IMR-90 (cell line): ENCODE data around the gene CYP26A1. TPM values are rescaled to one million over a fixed set of nuclear protein-coding genes. Genes with fewer than 3 reads are reported as not detected.

Experiments
- ATAC-seq: fragments of 200-7000 bp; cut with Tn5 transposase; 2 replicates; pipeline ENCODE4 v1.9.1; 2020; ENCODE audit warnings: low read depth, mild to moderate bottlenecking, moderate library complexity
- BruUV-seq: library from RNA; stranded (reverse); fragments of 400-500 nt; replicated peaks from 2 replicates; lab custom pipeline; 2021; lab: Mats Ljungman, UMichigan
- CTCF ChIA-PET: fragments of 300-600 bp; formaldehyde crosslinking; extraction: SDS; loops from one replicate; lab custom pipeline; 2021; ENCODE audit warnings: antibody characterized with exemption; lab: Yijun Ruan, JAX
- POLR2A ChIA-PET: fragments of 300-600 bp; sonication (Branson Sonifier 250); formaldehyde crosslinking; loops from one replicate; lab custom pipeline; 2022; ENCODE audit warnings: antibody characterized with exemption; ENCODE audit not compliant: unreplicated experiment; lab: Charles Lee
- DNase-seq: peaks from one replicate; pipeline ENCODE4 v3.0.0; 2013
- H2AFZ ChIP-seq: replicated peaks from 2 replicates; pipeline ENCODE3; 2013; ENCODE audit warnings: low read length, mild to moderate bottlenecking; ENCODE audit not compliant: poor library complexity
- H2AK5ac ChIP-seq: 2 replicates; pipeline ENCODE4 v1.6.1; 2013; ENCODE audit warnings: low read depth, low read length, inconsistent platforms
- H2AK9ac ChIP-seq: replicated peaks from 2 replicates; pipeline ENCODE3; 2013; ENCODE audit warnings: mild to moderate bottlenecking, low read depth, low read length, moderate library complexity; ENCODE audit not compliant: poor library complexity
- H2BK120ac ChIP-seq: 2 replicates; pipeline ENCODE4 v1.6.1; 2013; ENCODE audit warnings: low read depth, low read length, inconsistent platforms
- H2BK15ac ChIP-seq: 3 replicates; pipeline ENCODE4 v1.6.1; 2013; ENCODE audit warnings: low read depth, low read length, inconsistent platforms
- H2BK20ac ChIP-seq: 2 replicates; pipeline ENCODE4 v1.6.1; 2013; ENCODE audit warnings: low read depth, mild to moderate bottlenecking, inconsistent platforms, low read length, moderate library complexity
- H2BK5ac ChIP-seq: 2 replicates; pipeline ENCODE4 v1.6.1; 2013; ENCODE audit warnings: mild to moderate bottlenecking, low read depth, low read length, inconsistent platforms; ENCODE audit not compliant: poor library complexity, severe bottlenecking
- H3K14ac ChIP-seq: replicated peaks from 2 replicates; pipeline ENCODE4 v1.6.1; 2013; ENCODE audit warnings: low read depth, low read length, inconsistent platforms
- H3K18ac ChIP-seq: 2 replicates; pipeline ENCODE4 v1.6.1; 2013; ENCODE audit warnings: low read depth, low read length, control low read depth
- H3K23ac ChIP-seq: 2 replicates; pipeline ENCODE4 v1.6.1; 2013; ENCODE audit warnings: low read depth, low read length, inconsistent platforms
- H3K27ac ChIP-seq: 2 replicates; pipeline ENCODE4 v1.5.1; 2013; ENCODE audit warnings: mild to moderate bottlenecking, control low read depth, low read length; ENCODE audit not compliant: insufficient read depth
- H3K27me3 ChIP-seq: 2 replicates; pipeline ENCODE4 v1.6.1; 2013; ENCODE audit warnings: low read length; ENCODE audit not compliant: control insufficient read depth, insufficient read depth
- H3K36me3 ChIP-seq: 2 replicates; pipeline ENCODE4 v1.6.1; 2013; ENCODE audit warnings: low read length, mixed read lengths; ENCODE audit not compliant: control insufficient read depth, insufficient read depth
- H3K4ac ChIP-seq: 2 replicates; pipeline ENCODE4 v1.6.1; 2013; ENCODE audit warnings: low read depth, low read length, inconsistent platforms
- H3K4me1 ChIP-seq: 2 replicates; pipeline ENCODE4 v1.6.1; 2013; ENCODE audit warnings: low read length, mixed read lengths; ENCODE audit not compliant: control insufficient read depth, insufficient read depth
- H3K4me2 ChIP-seq: 2 replicates; pipeline ENCODE4 v1.6.1; 2013; ENCODE audit warnings: low read depth, mild to moderate bottlenecking, control low read depth, low read length, moderate library complexity
- H3K4me3 ChIP-seq: 2 replicates; pipeline ENCODE4 v1.5.1; 2013; ENCODE audit warnings: low read depth, mild to moderate bottlenecking, control low read depth, low read length, moderate library complexity; ENCODE audit not compliant: insufficient read depth
- H3K56ac ChIP-seq: 2 replicates; pipeline ENCODE4 v1.6.1; 2013; ENCODE audit warnings: low read length, inconsistent platforms; ENCODE audit not compliant: insufficient read depth; ENCODE audit errors: extremely low read depth
- H3K79me1 ChIP-seq, 2 experiments: 2 replicates each; pipeline ENCODE4 v1.6.1; 2013; ENCODE audit warnings: low read length in 2 of 2, inconsistent platforms in 1 of 2, low read depth in 1 of 2
- H3K9ac ChIP-seq: 2 replicates; pipeline ENCODE4 v1.6.1; 2013; ENCODE audit warnings: low read depth, low read length, control low read depth
- H3K9me1 ChIP-seq: 2 replicates; pipeline ENCODE4 v1.6.1; 2013; ENCODE audit warnings: low read length, inconsistent platforms; ENCODE audit not compliant: insufficient read depth
- H3K9me3 ChIP-seq: 2 replicates; pipeline ENCODE4 v1.6.1; 2013; ENCODE audit warnings: low read length; ENCODE audit not compliant: control insufficient read depth, insufficient read depth
- H4K20me1 ChIP-seq: 2 replicates; pipeline ENCODE4 v1.6.1; 2013; ENCODE audit warnings: low read length, inconsistent platforms; ENCODE audit not compliant: insufficient read depth
- H4K5ac ChIP-seq: 2 replicates; pipeline ENCODE4 v1.6.1; 2013; ENCODE audit warnings: mild to moderate bottlenecking, low read depth, low read length, control low read depth
- H4K8ac ChIP-seq, 2 experiments: 2 replicates each; pipeline ENCODE4 v1.6.1; 2013; ENCODE audit warnings: low read depth in 2 of 2, low read length in 2 of 2, control low read depth in 1 of 2, inconsistent platforms in 1 of 2
- H4K91ac ChIP-seq: 2 replicates; pipeline ENCODE4 v1.6.1; 2013; ENCODE audit warnings: low read depth, low read length, inconsistent platforms; ENCODE audit not compliant: insufficient read depth
- BHLHE40 ChIP-seq: fragments of 150-350 bp; IDR thresholded peaks from 2 replicates; pipeline ENCODE4 v1.6.1; 2016; ENCODE audit warnings: mild to moderate bottlenecking, low read depth, low read length
- CEBPB ChIP-seq: IDR thresholded peaks from 2 replicates; pipeline ENCODE4 v1.6.1; 2012; ENCODE audit warnings: low read depth, low read length, improper control_type of control experiment
- CHD1 ChIP-seq: IDR thresholded peaks from 2 replicates; pipeline ENCODE4 v1.6.1; 2012; ENCODE audit warnings: low read depth, low read length, improper control_type of control experiment
- CTCF ChIP-seq: conservative IDR thresholded peaks from 2 replicates; pipeline ENCODE4 v1.5.1; 2012; ENCODE audit warnings: mild to moderate bottlenecking, low read depth, low read length, improper control_type of control experiment
- FOS ChIP-seq: fragments of 150-350 bp; IDR thresholded peaks from 2 replicates; pipeline ENCODE4 v1.6.1; 2016; ENCODE audit warnings: low read depth, low read length
- MAFK ChIP-seq: IDR thresholded peaks from 2 replicates; pipeline ENCODE4 v1.6.1; 2012; ENCODE audit warnings: low read depth, low read length, improper control_type of control experiment
- MAZ ChIP-seq: IDR thresholded peaks from 2 replicates; pipeline ENCODE4 v1.6.1; 2012; ENCODE audit warnings: low read depth, mild to moderate bottlenecking, low read length, improper control_type of control experiment, moderate library complexity, borderline replicate concordance
- RFX5 ChIP-seq: IDR thresholded peaks from 2 replicates; pipeline ENCODE4 v1.8.0; 2012; ENCODE audit warnings: low read depth, mild to moderate bottlenecking, low read length, moderate library complexity
- SMC3 ChIP-seq: fragments of 150-350 bp; IDR thresholded peaks from 2 replicates; pipeline ENCODE4 v1.6.1; 2016; ENCODE audit warnings: low read depth, mild to moderate bottlenecking, antibody characterized with exemption, low read length, moderate library complexity
- WGBS, 2 experiments: methylation state at CpG; one replicate each; pipeline versions ENCODE4 v1.1.5 to v1.1.7; 2013; ENCODE audit warnings: missing lambda C conversion rate in 2 of 2; ENCODE audit not compliant: insufficient read length in 1 of 2; ENCODE audit errors: extremely low coverage in 2 of 2; 5-methylcytosine and 5-hydroxymethylcytosine counted together
- dilution Hi-C: fragments of 300-500 bp; cut with HindIII; formaldehyde crosslinking; loops from one replicate; pipeline ENCODE4 v1.14.3; 2018; ENCODE audit warnings: low sequenced_read_pairs; ENCODE audit not compliant: unreplicated experiment
- in situ Hi-C: fragments of 300-500 bp; cut with MboI; formaldehyde crosslinking; loops from 3 replicates; pipeline ENCODE4 v1.14.3; 2019; ENCODE audit warnings: low sequenced_read_pairs, inconsistent platforms, mixed read lengths
- intact Hi-C: fragments of 100-400 bp; cut with micrococcal nuclease; formaldehyde crosslinking; loops from 2 replicates; pipeline ENCODE4 v1.10.0; 2022
- polyA plus RNA-seq, 3 experiments: library from polyadenylated mRNA; depleted of rRNA; stranded (reverse); fragments of >200 nt; gene quantifications; 2 replicates each; pipeline ENCODE4 v1.2.3, GENCODE V29; 2012; ENCODE audit warnings: low replicate concordance in 1 of 3
- total RNA-seq: library from RNA; depleted of rRNA; stranded (reverse); fragments of >200 nt; gene quantifications from 2 replicates; pipeline ENCODE4 v1.2.3, GENCODE V29; 2012

The CYP26A1 gene
- total and polyA plus RNA-seq, 2 of the 4 experiments (the other 2 are of a cell fraction): 0.15 TPM; not detected in 1

GRCh38 chr10:93067443-93068365 is 6.0 kb upstream of the CYP26A1 start:
- WGBS, 2 experiments: 21% methylated on average over 4 of the region's 17 CpGs; no CpG with 5 or more reads in 1 of the 2 experiments
- Histone ChIP-seq H3K27me3 (peaks cover 98% of the 10 kb centered on the region), H3K4me3 (no peak overlapping the region), H3K79me1 (no peaks in the 10 kb centered on the region), H4K91ac (no peak overlapping the region), H3K9me3 (no peaks in the 10 kb centered on the region), H4K5ac (no peak overlapping the region), H2BK20ac (no peak overlapping the region), H3K14ac (no peak overlapping the region), H3K18ac (no peak overlapping the region), H3K27ac (no peak overlapping the region), H2AK5ac (no peak overlapping the region), H2AK9ac (no peak overlapping the region), H3K4me2 (peak overlapping the region; percentile 7; the same call in 1 of the 2 replicates), H3K36me3 (no peaks in the 10 kb centered on the region), H2AFZ (no peak overlapping the region), H4K20me1 (peaks cover 18% of the 10 kb centered on the region; the same call in 1 of the 2 replicates), H3K9ac (no peak overlapping the region), H3K23ac (no peak overlapping the region; the same call in 1 of the 2 replicates), H3K9me1 (no peaks in the 10 kb centered on the region), H2BK15ac (no peak overlapping the region), H4K8ac (no peak overlapping the region), H2BK120ac (no peak overlapping the region), H3K4ac (no peak overlapping the region), H2BK5ac (no peak overlapping the region), H3K4me1 (peaks cover 8% of the 10 kb centered on the region; the same call in 1 of the 2 replicates), H3K56ac (no peak overlapping the region)
- CTCF ChIA-PET: interaction anchor here (0.6 kb wide), 1 partner anchor 61 kb away, joined by 3 read pairs; no protein-coding TSS in a partner anchor
- dilution Hi-C loops (no loop called here), intact Hi-C loops (no loop called here), in situ Hi-C loops (no loop called here)
- ATAC-seq (no peak), DNase-seq (no peak)
- no peak for TF ChIP-seq MAZ
- no peak for TF ChIP-seq BHLHE40
- no peak for TF ChIP-seq CTCF
- TF ChIP-seq RFX5: no peak
- TF ChIP-seq CHD1: no peak
- no peak for TF ChIP-seq MAFK
- no peak for TF ChIP-seq FOS
- no peak for TF ChIP-seq SMC3
- no peak for TF ChIP-seq CEBPB
- POLR2A ChIA-PET: no interaction called here
- BruUV-seq: no TSS peak
